ENCODE results near the gene PEX7.

- TF ChIP-seq CTCF (IDR thresholded peaks at IDR 0.05) (no peak), POLR2A (IDR thresholded peaks at IDR 0.05) (no peak)
Measured at GRCh38 chr6:136869451-136869850, 47.1 kb downstream of the PEX7 start.
